GM03348 (cell line): Measurements from ENCODE around the gene RTL10.

Experiments
- DNase-seq: peaks from one replicate; pipeline ENCODE4 v3.0.0; 2012; ENCODE audit warnings: low spot score

RTL10 gene

DNA sequence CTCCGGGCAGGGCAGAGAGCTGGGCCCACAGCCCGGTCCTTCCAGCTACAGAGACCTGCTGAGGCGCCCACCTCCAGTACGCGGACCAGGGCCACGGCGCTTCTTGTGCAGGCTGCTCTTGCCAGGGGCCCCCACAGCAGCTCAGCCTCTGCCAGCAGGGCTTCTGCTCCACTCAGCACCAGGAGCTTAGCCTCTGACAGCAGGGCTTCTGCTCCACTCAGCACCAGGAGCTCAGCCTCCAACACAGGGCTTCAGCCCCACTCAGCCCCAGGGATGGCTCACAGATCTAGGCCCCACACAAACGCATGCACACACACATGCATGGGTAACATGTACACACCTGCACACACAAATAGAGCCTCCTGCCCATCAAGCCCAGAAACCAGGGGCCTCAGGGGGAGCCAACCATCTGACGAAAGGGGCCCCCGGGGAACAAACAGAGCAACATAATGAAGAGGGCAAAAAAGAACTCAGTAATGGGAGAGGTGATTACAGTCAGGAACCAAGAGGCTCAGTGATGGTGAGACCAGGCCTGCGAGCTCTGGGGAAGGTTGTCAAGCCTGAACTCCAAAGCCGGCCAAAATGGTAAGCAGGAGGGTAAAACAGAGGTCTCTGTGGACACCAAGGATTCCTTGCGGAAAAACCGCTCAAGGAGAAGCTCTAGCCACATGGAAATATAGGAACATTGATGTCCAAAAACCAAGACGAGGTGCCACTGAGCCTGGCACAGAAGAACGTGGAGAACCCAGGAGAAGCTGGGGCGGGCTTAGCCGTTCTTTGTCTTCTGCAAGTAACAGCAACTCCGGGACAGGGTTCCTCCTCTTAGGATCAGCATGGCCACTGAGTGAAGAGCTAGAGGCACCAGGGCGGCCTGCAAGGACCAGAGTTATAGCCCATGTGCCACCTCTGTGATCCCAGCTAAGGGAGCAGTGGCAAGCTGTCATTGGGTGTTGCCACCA lies 46.5 kb downstream of the RTL10 start:
- no peak for DNase-seq

DNA sequence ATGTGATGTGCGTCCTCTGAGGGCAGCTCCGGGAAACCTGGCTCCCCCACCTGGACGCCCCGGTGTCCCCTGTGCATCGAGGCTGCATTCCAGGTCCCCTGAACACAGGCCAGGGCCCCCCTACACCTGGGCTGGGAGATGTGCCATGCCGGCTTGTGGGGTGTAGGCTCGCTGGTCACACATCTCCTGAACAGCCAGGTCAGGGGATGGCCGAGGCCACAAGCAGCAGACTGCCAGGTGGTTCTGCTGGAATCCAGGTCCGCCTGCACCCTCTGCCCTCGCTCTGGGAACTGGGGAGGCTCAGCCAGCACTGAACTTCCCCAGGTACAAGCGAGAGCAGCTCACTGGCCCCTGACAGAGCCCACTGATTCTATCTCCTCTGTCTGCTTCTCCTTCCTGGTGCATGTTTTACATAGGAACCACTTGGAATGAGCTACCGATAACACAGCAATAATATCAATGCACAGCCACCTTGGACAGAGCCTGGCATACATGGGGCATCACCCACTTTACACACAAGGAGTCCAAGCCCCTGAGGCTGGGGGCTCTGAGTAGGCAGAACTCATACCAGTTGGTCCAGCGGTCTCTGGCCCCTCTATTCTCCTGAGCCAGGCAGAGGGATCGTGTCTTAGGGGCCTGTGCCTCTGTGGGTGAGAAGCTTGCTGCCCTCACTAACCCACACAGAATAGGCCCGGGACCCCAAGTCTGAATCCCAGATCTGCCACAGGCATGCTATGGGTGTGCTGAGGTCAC lies 47.3 kb downstream of the RTL10 start:
- DNase-seq: no peak

DNA sequence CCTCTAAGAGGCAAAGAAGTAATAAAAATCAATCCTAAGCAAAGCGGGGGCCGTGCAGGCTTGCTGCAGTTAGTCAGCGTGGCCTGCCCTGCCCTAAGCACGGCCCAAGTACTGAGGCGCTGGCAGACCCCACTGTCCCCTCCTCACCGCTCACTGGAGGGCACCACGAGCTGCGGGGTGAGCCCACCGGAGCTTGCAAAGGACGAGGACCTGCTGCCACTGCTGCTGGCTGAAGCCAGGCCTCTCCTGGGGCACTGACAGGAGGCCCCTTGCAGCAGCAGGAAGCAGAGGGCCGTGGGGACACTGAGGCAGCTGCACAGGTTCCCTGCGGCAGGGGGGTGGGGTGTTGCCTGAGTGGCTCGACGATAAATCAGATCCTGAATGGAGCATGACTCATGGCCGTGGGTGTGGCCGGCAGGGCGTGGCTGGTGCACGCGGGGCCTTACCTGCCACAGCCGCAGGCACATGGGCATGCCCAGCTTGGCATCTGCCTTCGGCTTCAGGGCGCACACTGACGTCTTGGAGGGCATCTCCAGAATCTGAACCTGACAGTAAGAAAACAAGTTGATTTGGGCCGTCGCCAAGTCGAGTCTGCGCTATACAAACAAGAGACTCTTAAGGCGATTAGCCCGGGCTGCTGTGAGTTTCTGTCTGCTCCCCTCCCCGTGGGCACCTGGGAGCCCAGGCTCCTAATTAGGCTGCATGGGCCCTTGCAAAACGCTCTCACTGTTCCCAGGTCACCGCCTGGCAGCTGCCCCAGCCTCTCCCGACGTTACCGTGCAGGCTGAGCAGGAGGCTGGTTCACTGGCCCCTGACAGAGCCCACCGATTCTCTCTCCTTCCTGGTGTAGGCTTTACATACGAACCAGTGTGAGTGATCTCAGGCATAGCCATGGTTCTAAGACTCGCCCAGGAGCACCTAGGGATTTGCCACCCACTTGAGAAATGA lies 48.2 kb downstream of the RTL10 start:
- DNase-seq: no peak

DNA sequence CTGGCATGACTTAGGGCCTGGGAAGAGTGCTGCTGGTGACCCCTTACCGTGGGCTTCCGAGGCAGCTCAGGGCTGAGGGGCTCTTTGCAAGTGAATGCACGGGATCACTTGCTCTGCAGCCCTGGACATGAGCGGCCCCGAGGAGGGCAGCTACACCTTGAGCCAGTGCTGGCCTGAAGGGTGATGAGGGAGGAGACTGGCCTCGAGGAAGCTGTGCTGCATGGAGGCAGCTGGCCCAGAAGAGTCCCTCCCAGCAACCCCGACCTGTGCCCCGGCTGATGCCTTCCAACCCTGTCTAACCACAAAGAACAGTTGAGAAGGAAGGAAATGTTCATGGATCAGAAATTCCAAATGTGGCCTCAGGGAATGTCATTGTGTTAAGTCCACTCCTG lies 48.9 kb downstream of the RTL10 start:
- DNase-seq: no peak
